Measurements from ENCODE around the gene DLX4. TPM values are rescaled to one million over a fixed set of nuclear protein-coding genes. Genes with fewer than 3 reads are reported as not detected.

Gene DLX4
- total RNA-seq, 1 donor from 2014 or later: not detected

DNA sequence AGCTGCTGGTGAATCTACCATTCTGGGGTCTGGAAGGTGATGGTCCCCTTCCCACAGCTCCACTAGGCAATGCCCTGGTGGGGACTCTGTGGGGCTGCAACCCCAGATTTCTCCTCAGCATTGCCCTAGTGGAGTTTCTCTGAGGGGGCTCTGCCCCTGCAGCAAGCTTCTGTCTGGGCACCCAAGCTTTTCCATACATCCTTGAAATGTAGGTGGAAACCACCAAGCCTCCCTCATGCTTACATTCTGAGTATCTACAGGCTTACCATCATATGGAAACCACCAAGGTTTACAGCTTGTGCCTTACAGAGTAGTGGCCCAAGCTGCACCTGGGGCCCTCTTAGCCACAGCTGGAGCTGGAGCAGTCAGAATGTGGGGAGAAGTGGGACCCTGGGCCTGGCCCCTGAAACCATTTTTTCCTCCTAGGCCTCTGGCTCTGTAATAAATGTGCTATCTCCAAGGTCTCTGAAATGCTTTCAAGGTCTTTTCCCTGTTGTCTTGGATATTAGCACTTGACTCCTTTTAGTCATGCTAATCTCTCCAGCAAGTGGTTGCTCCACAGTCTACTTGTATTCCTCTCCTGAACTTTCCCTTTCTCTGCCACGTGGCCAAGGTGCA lies 45.6 kb downstream of the DLX4 start:
- H3K4me1 ChIP-seq (ENCODE audit: insufficient read depth, low read length): no peaks in the 10 kb centered on the region
- Mint-ChIP-seq H3K27ac (ENCODE audit: unreplicated experiment) (no peak overlapping the region), H3K4me1 (ENCODE audit: low read depth, unreplicated experiment) (no peaks in the 10 kb centered on the region), H3K4me3 (ENCODE audit: unreplicated experiment) (no peak overlapping the region), H3K36me3 (ENCODE audit: low read depth, unreplicated experiment) (peaks cover 1% of the 10 kb centered on the region), H3K27me3 (ENCODE audit: low read depth, unreplicated experiment) (peaks cover 24% of the 10 kb centered on the region), H3K9me3 (ENCODE audit: unreplicated experiment) (peaks cover 29% of the 10 kb centered on the region)
- H3K36me3 ChIP-seq (ENCODE audit: insufficient read depth, low read length): no peaks in the 10 kb centered on the region
- no peaks in the 10 kb centered on the region for H4K20me1 ChIP-seq (ENCODE audit: insufficient read depth, low read length)
- H2AFZ ChIP-seq (ENCODE audit: low read depth, low read length): no peak overlapping the region
- H3K4me2 ChIP-seq (ENCODE audit: low read length): no peak overlapping the region
- DNase-seq (ENCODE audit: low read depth) (no peak), FAIRE-seq (no peak)
- H3K4me3 ChIP-seq (ENCODE audit: insufficient read depth, low read depth, low read length): no peak overlapping the region
- H3K27me3 ChIP-seq (ENCODE audit: insufficient read depth, low read length): no peaks in the 10 kb centered on the region
- H3K9me3 ChIP-seq (ENCODE audit: insufficient read depth, low read depth, low read length): peaks cover 16% of the 10 kb centered on the region
- H3K27ac ChIP-seq (ENCODE audit: low read depth, low read length): no peak overlapping the region
- H3K9ac ChIP-seq (ENCODE audit: low read length): no peak overlapping the region
- TF ChIP-seq EZH2 (IDR thresholded peaks at IDR 0.05; ENCODE audit: insufficient read depth, low read length): no peak
- TF ChIP-seq, protein P1, sequence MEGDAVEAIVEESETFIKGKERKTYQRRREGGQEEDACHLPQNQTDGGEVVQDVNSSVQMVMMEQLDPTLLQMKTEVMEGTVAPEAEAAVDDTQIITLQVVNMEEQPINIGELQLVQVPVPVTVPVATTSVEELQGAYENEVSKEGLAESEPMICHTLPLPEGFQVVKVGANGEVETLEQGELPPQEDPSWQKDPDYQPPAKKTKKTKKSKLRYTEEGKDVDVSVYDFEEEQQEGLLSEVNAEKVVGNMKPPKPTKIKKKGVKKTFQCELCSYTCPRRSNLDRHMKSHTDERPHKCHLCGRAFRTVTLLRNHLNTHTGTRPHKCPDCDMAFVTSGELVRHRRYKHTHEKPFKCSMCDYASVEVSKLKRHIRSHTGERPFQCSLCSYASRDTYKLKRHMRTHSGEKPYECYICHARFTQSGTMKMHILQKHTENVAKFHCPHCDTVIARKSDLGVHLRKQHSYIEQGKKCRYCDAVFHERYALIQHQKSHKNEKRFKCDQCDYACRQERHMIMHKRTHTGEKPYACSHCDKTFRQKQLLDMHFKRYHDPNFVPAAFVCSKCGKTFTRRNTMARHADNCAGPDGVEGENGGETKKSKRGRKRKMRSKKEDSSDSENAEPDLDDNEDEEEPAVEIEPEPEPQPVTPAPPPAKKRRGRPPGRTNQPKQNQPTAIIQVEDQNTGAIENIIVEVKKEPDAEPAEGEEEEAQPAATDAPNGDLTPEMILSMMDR (IDR thresholded peaks at IDR 0.05; ENCODE audit: insufficient read depth, low read depth, low read length): no peak
- H3K79me2 ChIP-seq (ENCODE audit: insufficient read depth, low read length): no peaks in the 10 kb centered on the region

DNA sequence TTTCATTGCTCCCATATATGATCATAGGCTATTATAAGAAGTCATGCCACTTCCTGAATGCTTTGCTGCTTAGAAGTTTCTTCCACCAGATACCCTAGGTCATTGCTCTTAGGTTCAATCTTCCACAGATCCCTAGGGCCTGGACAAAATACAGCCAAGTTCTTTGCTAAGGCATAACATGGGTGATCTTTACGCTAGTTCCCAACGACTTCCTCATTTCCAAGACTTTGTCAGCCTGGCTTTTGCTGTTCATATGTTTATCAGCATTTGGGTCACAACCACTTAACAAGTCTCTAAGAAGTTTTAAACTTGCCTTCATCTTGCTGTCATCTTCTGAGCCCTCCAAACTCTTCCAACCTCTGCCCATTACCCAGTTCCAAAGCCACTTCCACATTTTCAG lies 46.2 kb downstream of the DLX4 start:
- Histone ChIP-seq H3K36me3 (ENCODE audit: insufficient read depth, low read length) (no peaks in the 10 kb centered on the region), H3K4me2 (ENCODE audit: low read length) (no peak overlapping the region), H3K9me3 (ENCODE audit: insufficient read depth, low read depth, low read length) (peaks cover 16% of the 10 kb centered on the region), H3K79me2 (ENCODE audit: insufficient read depth, low read length) (no peaks in the 10 kb centered on the region), H3K9ac (ENCODE audit: low read length) (no peak overlapping the region), H4K20me1 (ENCODE audit: insufficient read depth, low read length) (no peaks in the 10 kb centered on the region), H3K27me3 (ENCODE audit: insufficient read depth, low read length) (no peaks in the 10 kb centered on the region), H3K27ac (ENCODE audit: low read depth, low read length) (no peak overlapping the region), H3K4me1 (ENCODE audit: insufficient read depth, low read length) (no peaks in the 10 kb centered on the region), H3K4me3 (ENCODE audit: insufficient read depth, low read depth, low read length) (no peak overlapping the region), H2AFZ (ENCODE audit: low read depth, low read length) (no peak overlapping the region)
- H3K27me3 Mint-ChIP-seq (ENCODE audit: low read depth, unreplicated experiment): peaks cover 20% of the 10 kb centered on the region
- no peaks in the 10 kb centered on the region for H3K4me1 Mint-ChIP-seq (ENCODE audit: low read depth, unreplicated experiment)
- DNase-seq (ENCODE audit: low read depth) (no peak), FAIRE-seq (no peak)
- no peak overlapping the region for H3K4me3 Mint-ChIP-seq (ENCODE audit: unreplicated experiment)
- H3K9me3 Mint-ChIP-seq (ENCODE audit: unreplicated experiment): peaks cover 29% of the 10 kb centered on the region
- TF ChIP-seq EZH2 (IDR thresholded peaks at IDR 0.05; ENCODE audit: insufficient read depth, low read length): no peak
- TF ChIP-seq, protein P1 (IDR thresholded peaks at IDR 0.05; ENCODE audit: insufficient read depth, low read depth, low read length): no peak
- no peak overlapping the region for H3K27ac Mint-ChIP-seq (ENCODE audit: unreplicated experiment)
- H3K36me3 Mint-ChIP-seq (ENCODE audit: low read depth, unreplicated experiment): peaks cover 1% of the 10 kb centered on the region

DNA sequence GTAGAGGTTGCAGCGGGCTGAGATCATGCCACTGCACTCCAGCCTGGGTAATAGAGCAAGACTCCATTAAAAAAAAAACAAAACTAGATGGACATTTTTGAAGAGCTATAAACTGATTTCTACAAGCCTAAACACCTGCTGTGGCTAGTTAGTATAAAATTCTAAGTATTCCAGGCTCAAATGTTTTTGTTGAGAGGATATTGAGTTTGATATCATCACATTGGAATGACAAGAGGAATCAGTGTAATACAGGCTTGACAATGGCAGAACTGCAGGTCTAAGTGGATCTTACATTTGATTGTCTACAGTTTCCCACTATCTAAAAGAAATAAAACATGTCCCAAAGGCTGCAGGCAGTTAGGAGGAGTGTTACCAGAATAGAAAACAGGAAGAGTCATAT lies 49.9 kb downstream of the DLX4 start:
- peaks cover 9% of the 10 kb centered on the region for H3K4me1 Mint-ChIP-seq (ENCODE audit: low read depth, unreplicated experiment)
- TF ChIP-seq, protein P1 (IDR thresholded peaks at IDR 0.05; ENCODE audit: insufficient read depth, low read depth, low read length): no peak
- no peak for TF ChIP-seq EZH2 (IDR thresholded peaks at IDR 0.05; ENCODE audit: insufficient read depth, low read length)

More for the DNA sequence above, 49.9 kb downstream of the DLX4 start:
- Histone ChIP-seq H3K79me2 (ENCODE audit: insufficient read depth, low read length) (no peaks in the 10 kb centered on the region), H3K4me2 (ENCODE audit: low read length) (no peak overlapping the region), H3K4me1 (ENCODE audit: insufficient read depth, low read length) (peaks cover 5% of the 10 kb centered on the region), H3K9ac (ENCODE audit: low read length) (no peak overlapping the region), H2AFZ (ENCODE audit: low read depth, low read length) (no peak overlapping the region), H4K20me1 (ENCODE audit: insufficient read depth, low read length) (no peaks in the 10 kb centered on the region), H3K9me3 (ENCODE audit: insufficient read depth, low read depth, low read length) (peaks cover 7% of the 10 kb centered on the region), H3K27me3 (ENCODE audit: insufficient read depth, low read length) (no peaks in the 10 kb centered on the region), H3K36me3 (ENCODE audit: insufficient read depth, low read length) (no peaks in the 10 kb centered on the region), H3K4me3 (ENCODE audit: insufficient read depth, low read depth, low read length) (no peak overlapping the region), H3K27ac (ENCODE audit: low read depth, low read length) (no peak overlapping the region)
- FAIRE-seq (no peak), DNase-seq (ENCODE audit: low read depth) (no peak)
- H3K36me3 Mint-ChIP-seq (ENCODE audit: low read depth, unreplicated experiment): no peaks in the 10 kb centered on the region
- H3K9me3 Mint-ChIP-seq (ENCODE audit: unreplicated experiment): peaks cover 15% of the 10 kb centered on the region
- no peak overlapping the region for H3K4me3 Mint-ChIP-seq (ENCODE audit: unreplicated experiment)
- peaks cover 9% of the 10 kb centered on the region for H3K27me3 Mint-ChIP-seq (ENCODE audit: low read depth, unreplicated experiment)
- H3K27ac Mint-ChIP-seq (ENCODE audit: unreplicated experiment): no peak overlapping the region

Measured in astrocyte (in vitro differentiated cells and primary cell).